ENCODE results near the gene GAS1. TPM values are rescaled to one million over a fixed set of nuclear protein-coding genes. Genes with fewer than 3 reads are reported as not detected.

The GAS1 gene
- total RNA-seq, 2 donors from 2014 or later: 0.37 to 0.42 TPM

GRCh38 chr9:86938780-86939179, 8.5 kb downstream of the GAS1 start:
- H3K27me3 Mint-ChIP-seq: peaks cover 60% of the 10 kb centered on the region

DNA sequence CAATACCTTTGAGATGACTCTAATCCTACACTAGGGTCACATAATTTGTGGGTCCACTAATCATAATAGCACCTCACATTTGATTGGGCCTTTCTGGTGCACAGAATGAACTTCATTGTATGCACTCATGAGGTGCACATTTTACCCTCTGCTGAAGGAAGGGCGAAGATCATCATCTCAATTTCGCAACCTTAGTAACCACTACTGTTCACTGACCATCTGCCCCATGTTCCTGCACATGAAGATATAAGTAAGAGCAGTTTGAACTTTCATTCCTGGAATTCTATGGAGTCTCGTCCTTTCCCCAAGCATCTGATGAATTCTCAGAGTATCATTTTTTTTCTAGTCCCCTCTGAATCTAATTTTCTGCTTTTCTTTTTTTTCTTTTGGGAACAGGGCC, 21.2 kb downstream of the GAS1 start:
- no peak overlapping the region for H3K27ac Mint-ChIP-seq
- H3K4me1 Mint-ChIP-seq: no peaks in the 10 kb centered on the region
- no peak for ATAC-seq
- H3K27me3 Mint-ChIP-seq: peaks cover 59% of the 10 kb centered on the region
- no peak for DNase-seq
- no peaks in the 10 kb centered on the region for H3K36me3 Mint-ChIP-seq (ENCODE audit: low read depth)
- H3K9me3 ChIP-seq (ENCODE audit: control insufficient read depth, low read length, poor library complexity, severe bottlenecking): no peaks in the 10 kb centered on the region
- no peak overlapping the region for H3K4me3 Mint-ChIP-seq

More at GRCh38 chr9:86938780-86939179, 8.5 kb downstream of the GAS1 start:
- DNase-seq (no peak), ATAC-seq (no peak)
- H3K27ac Mint-ChIP-seq: no peak overlapping the region
- peaks cover 3% of the 10 kb centered on the region for H3K4me1 Mint-ChIP-seq
- H3K36me3 Mint-ChIP-seq (ENCODE audit: low read depth): peaks cover 5% of the 10 kb centered on the region
- H3K4me3 Mint-ChIP-seq: no peak overlapping the region
- H3K9me3 ChIP-seq (ENCODE audit: control insufficient read depth, low read length, poor library complexity, severe bottlenecking): no peaks in the 10 kb centered on the region

DNA sequence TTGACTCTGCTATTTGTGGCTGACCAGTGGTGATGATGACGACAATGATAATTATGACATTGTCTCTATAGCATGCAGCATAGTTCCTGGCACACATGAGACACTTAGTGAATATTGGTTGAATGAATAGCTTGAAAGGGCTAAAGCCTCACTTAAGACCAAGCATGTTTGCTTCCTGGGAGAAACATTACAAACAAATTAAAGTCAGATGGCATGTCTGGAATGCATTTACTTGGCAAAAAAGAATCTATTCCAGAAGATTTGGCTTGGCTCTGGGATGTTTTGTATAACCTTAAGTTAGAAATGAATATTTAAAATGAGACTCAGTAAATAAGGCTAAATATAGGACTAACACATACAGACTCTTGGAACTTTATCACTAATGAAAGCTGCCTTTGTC, 21.6 kb downstream of the GAS1 start:
- DNase-seq (no peak), ATAC-seq (no peak)
- no peak overlapping the region for H3K4me3 Mint-ChIP-seq
- H3K27ac Mint-ChIP-seq: no peak overlapping the region
- H3K4me1 Mint-ChIP-seq: no peaks in the 10 kb centered on the region
- peaks cover 59% of the 10 kb centered on the region for H3K27me3 Mint-ChIP-seq
- no peaks in the 10 kb centered on the region for H3K36me3 Mint-ChIP-seq (ENCODE audit: low read depth)
- H3K9me3 ChIP-seq (ENCODE audit: control insufficient read depth, low read length, poor library complexity, severe bottlenecking): no peaks in the 10 kb centered on the region

DNA sequence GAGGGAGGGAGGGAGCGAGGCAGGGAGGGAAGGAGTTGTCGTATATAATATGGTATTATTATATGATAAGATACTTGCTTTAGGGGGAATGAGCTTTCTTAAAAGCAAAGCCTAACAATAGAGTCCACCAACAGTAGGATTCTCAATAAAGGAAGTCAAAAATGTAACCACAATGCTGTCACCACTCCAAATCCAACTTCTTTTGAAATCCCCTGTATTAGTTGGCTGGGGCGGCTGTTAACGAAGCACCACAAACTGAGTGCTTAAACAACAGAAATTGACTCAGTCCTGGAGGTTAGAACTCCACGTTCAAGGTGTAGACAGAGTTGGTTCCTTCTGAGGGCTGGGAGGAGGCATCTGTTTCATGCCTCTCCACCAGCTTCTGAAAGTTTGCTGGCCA, 23.1 kb downstream of the GAS1 start:
- ATAC-seq (no peak), DNase-seq (no peak)
- no peak overlapping the region for H3K4me3 Mint-ChIP-seq
- no peaks in the 10 kb centered on the region for H3K9me3 ChIP-seq (ENCODE audit: control insufficient read depth, low read length, poor library complexity, severe bottlenecking)
- no peaks in the 10 kb centered on the region for H3K36me3 Mint-ChIP-seq (ENCODE audit: low read depth)
- H3K4me1 Mint-ChIP-seq: no peaks in the 10 kb centered on the region
- peaks cover 50% of the 10 kb centered on the region for H3K27me3 Mint-ChIP-seq
- H3K27ac Mint-ChIP-seq: no peak overlapping the region

DNA sequence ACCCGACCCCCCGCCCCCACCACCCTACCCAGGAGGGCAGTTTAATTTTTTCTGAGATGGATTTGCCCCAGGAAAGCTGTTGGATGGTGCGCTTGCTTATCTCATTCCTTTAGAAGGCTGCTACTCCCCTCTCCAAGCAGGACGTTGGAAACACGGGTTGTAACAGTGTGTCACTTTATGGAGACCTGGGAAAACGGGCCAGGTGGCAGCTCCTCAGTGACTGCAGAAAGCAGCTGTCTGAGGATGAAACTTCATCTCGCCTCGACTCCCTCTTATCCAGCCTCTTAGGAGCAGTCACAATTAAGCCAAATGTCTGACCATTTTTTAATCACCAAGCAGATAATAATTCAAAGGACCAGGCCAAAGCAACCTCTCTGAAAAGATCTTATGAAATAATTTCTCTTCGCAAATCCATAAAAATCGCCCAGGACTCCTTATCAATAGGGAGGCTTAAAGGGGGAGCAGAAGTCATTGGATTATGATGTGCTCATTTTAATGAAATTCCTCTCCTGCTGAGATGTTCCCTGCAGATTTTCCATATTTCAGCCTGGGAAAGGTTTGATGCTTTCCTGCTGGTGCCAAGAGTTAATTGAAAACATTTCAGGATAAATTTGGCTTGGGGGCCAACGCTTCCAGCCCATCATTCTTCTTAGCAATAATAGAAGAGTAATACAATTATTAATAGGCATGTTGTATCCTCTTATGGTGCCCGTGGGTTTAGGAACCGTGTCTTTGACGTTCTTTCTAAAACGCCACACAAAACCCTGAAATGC, 26.0 kb downstream of the GAS1 start:
- H3K9me3 ChIP-seq (ENCODE audit: control insufficient read depth, low read length, poor library complexity, severe bottlenecking): no peaks in the 10 kb centered on the region
- Mint-ChIP-seq H3K27me3 (peaks cover 40% of the 10 kb centered on the region), H3K36me3 (ENCODE audit: low read depth) (no peaks in the 10 kb centered on the region), H3K27ac (no peak overlapping the region), H3K4me1 (no peaks in the 10 kb centered on the region), H3K4me3 (no peak overlapping the region)
- ATAC-seq (no peak), DNase-seq (no peak)

GRCh38 chr9:86918556-86918955, 28.8 kb downstream of the GAS1 start:
- Mint-ChIP-seq H3K4me3 (no peak overlapping the region), H3K36me3 (ENCODE audit: low read depth) (no peaks in the 10 kb centered on the region), H3K27ac (no peak overlapping the region), H3K27me3 (peaks cover 20% of the 10 kb centered on the region), H3K4me1 (no peaks in the 10 kb centered on the region)
- no peaks in the 10 kb centered on the region for H3K9me3 ChIP-seq (ENCODE audit: control insufficient read depth, low read length, poor library complexity, severe bottlenecking)
- DNase-seq (no peak), ATAC-seq (no peak)

DNA sequence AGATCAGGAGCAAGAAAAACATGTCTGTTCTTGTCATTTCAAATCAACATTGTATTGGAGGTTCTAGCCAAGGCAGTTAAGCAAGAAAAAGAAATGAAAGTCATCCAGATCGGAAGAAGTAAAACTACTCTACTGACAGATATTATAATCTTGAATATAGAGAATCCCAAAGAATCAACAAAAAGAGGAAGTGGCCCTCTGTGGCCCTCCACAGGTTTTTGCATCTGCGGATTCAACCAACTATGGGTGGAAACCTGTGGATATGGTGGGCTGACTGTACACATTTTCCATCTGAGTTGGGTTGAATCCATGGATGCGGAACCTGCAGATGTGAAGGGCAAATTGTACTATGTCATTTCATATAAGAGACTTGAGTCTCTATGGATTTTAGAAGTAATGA, 35.1 kb downstream of the GAS1 start:
- no peak overlapping the region for H3K27ac Mint-ChIP-seq
- H3K9me3 ChIP-seq (ENCODE audit: control insufficient read depth, low read length, poor library complexity, severe bottlenecking): no peaks in the 10 kb centered on the region

DNA sequence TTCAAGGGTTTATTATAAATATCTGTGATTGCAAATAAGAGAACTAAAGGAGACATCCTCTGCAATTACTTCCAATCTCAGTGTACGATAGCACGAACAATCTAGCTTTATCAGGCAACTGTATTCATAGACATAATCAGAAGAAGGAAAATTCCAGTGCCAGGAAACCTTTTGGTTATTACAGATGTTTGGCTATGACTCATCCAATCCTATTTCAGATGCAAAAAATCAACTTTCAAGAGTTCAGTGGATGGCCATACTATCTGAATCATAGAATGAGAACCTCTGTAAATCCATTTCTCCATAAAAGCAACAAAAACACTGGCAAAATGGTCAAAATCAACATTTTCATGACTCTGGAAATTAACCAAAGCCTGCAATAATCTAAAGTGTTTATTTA, 37.9 kb downstream of the GAS1 start:
- no peak overlapping the region for H3K4me3 Mint-ChIP-seq
- H3K4me1 Mint-ChIP-seq: no peaks in the 10 kb centered on the region
- peaks cover 3% of the 10 kb centered on the region for H3K36me3 Mint-ChIP-seq (ENCODE audit: low read depth)
- no peaks in the 10 kb centered on the region for H3K9me3 ChIP-seq (ENCODE audit: control insufficient read depth, low read length, poor library complexity, severe bottlenecking)
- ATAC-seq (no peak), DNase-seq (no peak)
- H3K27me3 Mint-ChIP-seq: peaks cover 22% of the 10 kb centered on the region
- no peak overlapping the region for H3K27ac Mint-ChIP-seq

More for the DNA sequence above, 35.1 kb downstream of the GAS1 start:
- H3K4me3 Mint-ChIP-seq: no peak overlapping the region
- ATAC-seq: no peak
- no peak for DNase-seq
- H3K27me3 Mint-ChIP-seq: peaks cover 17% of the 10 kb centered on the region
- no peaks in the 10 kb centered on the region for H3K36me3 Mint-ChIP-seq (ENCODE audit: low read depth)
- H3K4me1 Mint-ChIP-seq: no peaks in the 10 kb centered on the region

DNA sequence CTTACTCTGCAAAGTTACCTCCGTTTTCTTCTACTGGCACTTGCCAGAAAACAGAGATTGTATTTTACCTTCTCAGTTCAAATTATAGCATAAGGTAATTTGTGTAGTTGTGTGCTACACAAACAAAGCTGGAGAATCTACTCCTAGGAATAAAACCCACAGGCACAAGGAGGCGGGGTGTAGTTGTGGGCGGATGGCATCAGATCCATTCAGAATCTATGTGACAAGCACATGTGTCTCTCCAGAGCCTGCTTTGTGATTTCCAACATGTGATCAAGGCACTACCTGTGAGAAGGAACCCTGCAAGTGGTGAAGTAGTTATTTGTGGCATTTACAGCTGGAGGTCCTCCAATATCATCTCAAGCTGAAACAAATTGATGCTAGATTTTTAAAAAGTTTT, 39.0 kb downstream of the GAS1 start:
- DNase-seq (no peak), ATAC-seq (no peak)
- no peaks in the 10 kb centered on the region for H3K9me3 ChIP-seq (ENCODE audit: control insufficient read depth, low read length, poor library complexity, severe bottlenecking)
- Mint-ChIP-seq H3K27ac (no peak overlapping the region), H3K27me3 (peaks cover 31% of the 10 kb centered on the region), H3K36me3 (ENCODE audit: low read depth) (peaks cover 8% of the 10 kb centered on the region), H3K4me3 (no peak overlapping the region), H3K4me1 (peaks cover 5% of the 10 kb centered on the region)

DNA sequence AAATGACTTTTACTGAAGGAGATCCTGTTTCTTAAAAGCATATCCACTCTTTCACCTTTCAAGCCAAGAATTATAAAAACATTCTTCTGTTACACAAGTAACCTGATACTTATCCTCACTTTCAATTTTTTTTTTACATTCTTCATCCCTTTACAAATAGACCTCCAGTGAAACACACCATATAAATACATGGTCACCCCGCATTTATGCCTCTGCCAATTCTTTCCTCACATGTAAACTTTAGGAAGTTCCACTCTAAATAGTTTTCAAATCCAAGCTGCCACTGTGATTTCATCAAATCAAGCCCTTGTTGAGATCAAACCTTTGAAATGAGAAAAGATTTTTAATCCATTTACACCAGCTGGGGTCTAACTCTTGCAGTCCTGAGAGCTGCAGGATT, 40.0 kb downstream of the GAS1 start:
- Mint-ChIP-seq H3K4me1 (peaks cover 5% of the 10 kb centered on the region), H3K36me3 (ENCODE audit: low read depth) (peaks cover 8% of the 10 kb centered on the region), H3K27ac (no peak overlapping the region), H3K4me3 (no peak overlapping the region), H3K27me3 (peaks cover 40% of the 10 kb centered on the region)
- H3K9me3 ChIP-seq (ENCODE audit: control insufficient read depth, low read length, poor library complexity, severe bottlenecking): no peaks in the 10 kb centered on the region
- no peak for ATAC-seq
- DNase-seq: no peak

DNA sequence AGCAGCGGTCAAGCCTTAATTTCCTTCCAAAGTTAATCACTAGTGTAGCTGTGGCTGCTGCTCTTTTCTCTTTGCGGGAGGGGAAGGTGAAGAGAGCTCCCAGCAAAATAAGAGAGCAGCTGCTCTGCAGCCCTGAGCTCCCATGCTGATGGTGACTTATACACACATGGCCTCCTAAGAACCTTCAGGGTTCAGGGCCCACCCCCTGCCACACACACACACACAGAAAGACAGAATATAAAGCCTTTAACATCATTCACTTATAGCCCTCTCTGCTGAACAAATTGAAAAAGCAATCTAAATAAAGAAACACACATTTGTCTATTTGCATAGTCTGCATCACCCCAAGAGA, 43.6 kb downstream of the GAS1 start:
- DNase-seq (no peak), ATAC-seq (no peak)
- Mint-ChIP-seq H3K27me3 (peaks cover 54% of the 10 kb centered on the region), H3K27ac (peak overlapping the region; percentile 12), H3K36me3 (ENCODE audit: low read depth) (peaks cover 8% of the 10 kb centered on the region), H3K4me1 (peaks cover 6% of the 10 kb centered on the region), H3K4me3 (peak overlapping the region; percentile 42)
- H3K9me3 ChIP-seq (ENCODE audit: control insufficient read depth, low read length, poor library complexity, severe bottlenecking): no peaks in the 10 kb centered on the region

GRCh38 chr9:86902991-86903733, 44.1 kb downstream of the GAS1 start:
- ATAC-seq: no peak
- H3K9me3 ChIP-seq (ENCODE audit: control insufficient read depth, low read length, poor library complexity, severe bottlenecking): no peaks in the 10 kb centered on the region
- DNase-seq: no peak
- peaks cover 8% of the 10 kb centered on the region for H3K36me3 Mint-ChIP-seq (ENCODE audit: low read depth)
- H3K27ac Mint-ChIP-seq: peak overlapping the region; percentile 12
- peaks cover 6% of the 10 kb centered on the region for H3K4me1 Mint-ChIP-seq
- peaks cover 58% of the 10 kb centered on the region for H3K27me3 Mint-ChIP-seq
- peak overlapping the region; percentile 42 for H3K4me3 Mint-ChIP-seq

GRCh38 chr9:86902586-86902985, 44.7 kb downstream of the GAS1 start:
- H3K36me3 Mint-ChIP-seq (ENCODE audit: low read depth): peaks cover 8% of the 10 kb centered on the region
- no peak for DNase-seq
- H3K27me3 Mint-ChIP-seq: peaks cover 59% of the 10 kb centered on the region
- H3K9me3 ChIP-seq (ENCODE audit: control insufficient read depth, low read length, poor library complexity, severe bottlenecking): no peaks in the 10 kb centered on the region
- H3K4me1 Mint-ChIP-seq: peaks cover 6% of the 10 kb centered on the region
- no peak overlapping the region for H3K27ac Mint-ChIP-seq
- no peak overlapping the region for H3K4me3 Mint-ChIP-seq
- ATAC-seq: no peak

DNA sequence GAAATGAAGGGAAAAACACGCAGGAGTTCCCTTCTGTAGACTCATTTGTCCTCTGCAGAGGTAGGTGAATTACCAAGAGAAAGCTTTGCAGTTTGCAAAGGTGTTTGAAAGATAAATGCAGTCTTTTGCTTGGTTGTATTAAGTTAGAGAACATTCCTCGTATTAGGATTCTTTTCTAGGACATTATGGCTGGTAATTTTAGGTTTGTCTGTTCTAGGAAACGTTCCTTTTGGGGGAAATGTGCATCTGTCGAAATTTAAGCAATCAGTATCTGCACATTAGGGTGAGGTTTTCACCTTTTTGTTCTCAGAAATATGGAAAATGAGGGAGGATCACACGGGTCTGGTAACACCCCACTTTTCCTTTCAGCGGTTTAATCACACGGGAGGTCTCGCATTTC, 45.1 kb downstream of the GAS1 start:
- H3K9me3 ChIP-seq (ENCODE audit: control insufficient read depth, low read length, poor library complexity, severe bottlenecking): no peaks in the 10 kb centered on the region
- Mint-ChIP-seq H3K36me3 (ENCODE audit: low read depth) (peaks cover 8% of the 10 kb centered on the region), H3K27ac (no peak overlapping the region), H3K4me3 (no peak overlapping the region), H3K27me3 (peaks cover 62% of the 10 kb centered on the region), H3K4me1 (peaks cover 6% of the 10 kb centered on the region)
- ATAC-seq (no peak), DNase-seq (no peak)
